NT2/D1 (cell line): ENCODE data around the gene CD300H.

ENCODE experiments used
- SUZ12 ChIP-seq: IDR thresholded peaks from 2 replicates; pipeline ENCODE4 v1.6.1; 2011; ENCODE audit not compliant: insufficient read length, insufficient read depth; ENCODE audit errors: extremely low read depth
- YY1 ChIP-seq: IDR thresholded peaks from 2 replicates; pipeline ENCODE4 v1.6.1; 2011; ENCODE audit not compliant: insufficient read length, insufficient read depth
- ZNF274 ChIP-seq: IDR thresholded peaks from 2 replicates; pipeline ENCODE4 v1.6.1; 2011; ENCODE audit warnings: mild to moderate bottlenecking, low read depth, low read length

DNA sequence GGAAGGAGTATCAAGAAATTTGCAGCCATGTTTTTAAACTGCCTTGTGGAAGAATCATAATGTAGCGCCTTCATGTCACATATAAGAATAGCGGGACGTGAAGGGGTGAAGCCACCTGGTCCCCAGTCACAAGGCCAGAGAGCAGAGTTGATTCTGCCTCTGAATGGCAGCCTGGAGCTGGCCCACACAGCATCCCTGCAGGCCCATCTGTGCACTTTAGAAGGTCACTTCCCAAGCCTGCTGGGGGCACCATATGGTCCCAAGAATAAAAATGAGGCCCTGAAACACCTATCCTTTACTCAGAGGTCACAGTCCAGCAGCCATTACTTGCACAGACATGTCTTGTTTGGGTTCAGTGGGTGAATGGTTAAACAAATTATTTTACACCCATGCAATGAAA lies 41.2 kb upstream of the CD300H start:
- TF ChIP-seq SUZ12 (no peak), YY1 (no peak), ZNF274 (no peak)
